ENCODE results near the gene FCSK. TPM values are rescaled to one million over a fixed set of nuclear protein-coding genes. Genes with fewer than 3 reads are reported as not detected.

The FCSK gene
- total RNA-seq, 2 donors from 2014 or later, result 10.7 to 11.0 TPM

Other genes with a start within 250 kb of the FCSK start
- 10 to 100 TPM; 17.2 to 20.6 TPM for gene EXOSC6, start 202.7 kb upstream of the FCSK start, total RNA-seq
- 10 to 100 TPM; 77.2 to 86.3 TPM for gene AARS1, start 165.1 kb upstream of the FCSK start, total RNA-seq
- 10 to 100 TPM; 18.8 to 20.2 TPM for gene DDX19B, start 155.4 kb upstream of the FCSK start, total RNA-seq
- 10 to 100 TPM; 29.9 to 31.9 TPM for gene DDX19A, start 107.7 kb upstream of the FCSK start, total RNA-seq
- gene ST3GAL2, start 15.5 kb upstream of the FCSK start, total RNA-seq, result 10 to 100 TPM; 27.7 to 29.4 TPM
- gene COG4, start 69.0 kb downstream of the FCSK start, total RNA-seq, result 10 to 100 TPM; 29.3 to 39.1 TPM
- 100 to 1,000 TPM; 140 to 144 TPM for gene SF3B3, start 69.2 kb downstream of the FCSK start, total RNA-seq
- gene IL34, start 192.0 kb downstream of the FCSK start, total RNA-seq, result 1 to 10 TPM; 4.0 to 4.3 TPM
- 100 to 1,000 TPM; 116 to 145 TPM for gene MTSS2, start 231.5 kb downstream of the FCSK start, total RNA-seq

Data from posterior vena cava (tissue), 2 donors.